Measurements from ENCODE around the gene FKBP9. TPM values are rescaled to one million over a fixed set of nuclear protein-coding genes. Genes with fewer than 3 reads are reported as not detected.
A peak's percentile ranks its signal among the peaks of the same experiment; 100 is the strongest.

The FKBP9 gene, protein sequence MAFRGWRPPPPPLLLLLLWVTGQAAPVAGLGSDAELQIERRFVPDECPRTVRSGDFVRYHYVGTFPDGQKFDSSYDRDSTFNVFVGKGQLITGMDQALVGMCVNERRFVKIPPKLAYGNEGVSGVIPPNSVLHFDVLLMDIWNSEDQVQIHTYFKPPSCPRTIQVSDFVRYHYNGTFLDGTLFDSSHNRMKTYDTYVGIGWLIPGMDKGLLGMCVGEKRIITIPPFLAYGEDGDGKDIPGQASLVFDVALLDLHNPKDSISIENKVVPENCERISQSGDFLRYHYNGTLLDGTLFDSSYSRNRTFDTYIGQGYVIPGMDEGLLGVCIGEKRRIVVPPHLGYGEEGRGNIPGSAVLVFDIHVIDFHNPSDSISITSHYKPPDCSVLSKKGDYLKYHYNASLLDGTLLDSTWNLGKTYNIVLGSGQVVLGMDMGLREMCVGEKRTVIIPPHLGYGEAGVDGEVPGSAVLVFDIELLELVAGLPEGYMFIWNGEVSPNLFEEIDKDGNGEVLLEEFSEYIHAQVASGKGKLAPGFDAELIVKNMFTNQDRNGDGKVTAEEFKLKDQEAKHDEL
- total RNA-seq (10 to 100 TPM; 23.2 to 42.6 (median 33.8) TPM), polyA plus RNA-seq (10 to 100 TPM; 10.6 to 22.1 (median 15.1) TPM)
- long read RNA-seq, donor 1, transcript FKBP9-201 (10 exons, 3,462 nt) = major isoform, 27 of 30 reads
- long read RNA-seq, donor 1, partial matches to known transcripts = 2 of 30 reads
- long read RNA-seq, donor 1, other reads (novel, unspliced or antisense) = 1 of 30 reads
- long read RNA-seq, donor 2, transcript FKBP9-201 (10 exons, 3,462 nt) = major isoform, 55 of 64 reads
- long read RNA-seq, donor 2, partial matches to known transcripts = 5 of 64 reads
- long read RNA-seq, donor 2, other reads (novel, unspliced or antisense) = 3 of 64 reads

DNA sequence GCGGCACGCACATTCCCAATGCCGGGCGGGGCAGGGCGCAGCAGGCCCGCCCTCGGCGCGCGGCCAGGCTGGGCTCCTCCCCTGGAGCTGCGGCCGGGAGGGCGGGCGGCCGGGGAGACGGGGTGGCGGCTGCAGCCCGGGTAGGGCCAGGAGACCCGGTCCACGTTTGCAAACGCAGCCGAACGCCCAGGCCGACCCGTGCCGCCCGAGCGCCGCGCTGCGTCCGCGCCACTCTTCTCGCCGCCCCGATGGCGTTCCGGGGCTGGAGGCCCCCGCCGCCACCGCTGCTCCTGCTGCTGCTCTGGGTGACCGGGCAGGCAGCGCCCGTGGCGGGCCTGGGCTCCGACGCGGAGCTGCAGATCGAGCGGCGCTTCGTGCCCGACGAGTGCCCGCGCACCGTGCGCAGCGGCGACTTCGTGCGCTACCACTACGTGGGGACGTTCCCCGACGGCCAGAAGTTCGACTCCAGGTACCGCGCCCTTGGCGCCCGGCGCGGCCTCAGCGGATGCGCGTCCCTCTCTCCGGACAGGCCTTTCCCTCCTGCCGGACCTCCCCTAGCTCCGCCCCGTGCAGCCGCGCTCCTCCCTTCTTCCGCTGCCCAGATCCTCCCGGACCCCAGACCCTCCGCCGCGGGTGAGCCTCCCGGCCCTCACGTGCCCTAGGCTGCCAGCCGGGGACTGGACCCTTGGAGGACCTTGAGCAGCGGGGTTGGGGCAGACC lies at the start of gene FKBP9:
Gene FKBP9 (plus strand): TSS at position 115 of the 720 bp plus-strand sequence. CDS start 134 bp downstream, at position 249.
- 0 to 1% (median 1%) methylated on average over 60 to 91 of the region's 91 CpGs for WGBS, 3 donors
- Histone ChIP-seq H3K4me3 (peak within 1 kb of the TSS; percentile 94), H3K36me3 (ENCODE audit: insufficient read depth in 1 of 2, low read depth in 1 of 2) (no peaks in the 10 kb centered on the region), H3K9me3 (no peaks in the 10 kb centered on the region), H3K27me3 (ENCODE audit: insufficient read depth in 3 of 3, low read length in 2 of 3) (no peaks in the 10 kb centered on the region), H3K27ac (peak within 1 kb of the TSS; percentile 89), H3K4me1 (peaks cover 15% of the 10 kb centered on the region)
- DNase-seq = peak; percentile 91 to 95
- TF ChIP-seq, protein P1, sequence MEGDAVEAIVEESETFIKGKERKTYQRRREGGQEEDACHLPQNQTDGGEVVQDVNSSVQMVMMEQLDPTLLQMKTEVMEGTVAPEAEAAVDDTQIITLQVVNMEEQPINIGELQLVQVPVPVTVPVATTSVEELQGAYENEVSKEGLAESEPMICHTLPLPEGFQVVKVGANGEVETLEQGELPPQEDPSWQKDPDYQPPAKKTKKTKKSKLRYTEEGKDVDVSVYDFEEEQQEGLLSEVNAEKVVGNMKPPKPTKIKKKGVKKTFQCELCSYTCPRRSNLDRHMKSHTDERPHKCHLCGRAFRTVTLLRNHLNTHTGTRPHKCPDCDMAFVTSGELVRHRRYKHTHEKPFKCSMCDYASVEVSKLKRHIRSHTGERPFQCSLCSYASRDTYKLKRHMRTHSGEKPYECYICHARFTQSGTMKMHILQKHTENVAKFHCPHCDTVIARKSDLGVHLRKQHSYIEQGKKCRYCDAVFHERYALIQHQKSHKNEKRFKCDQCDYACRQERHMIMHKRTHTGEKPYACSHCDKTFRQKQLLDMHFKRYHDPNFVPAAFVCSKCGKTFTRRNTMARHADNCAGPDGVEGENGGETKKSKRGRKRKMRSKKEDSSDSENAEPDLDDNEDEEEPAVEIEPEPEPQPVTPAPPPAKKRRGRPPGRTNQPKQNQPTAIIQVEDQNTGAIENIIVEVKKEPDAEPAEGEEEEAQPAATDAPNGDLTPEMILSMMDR (IDR thresholded peaks at IDR 0.05) = no peak
- intact Hi-C loops (cut with DNase I) = loop anchor here in 1 of 2 donors (5.0 kb wide), 2 partner anchors 80 to 465 kb away; partner anchors contain the start of gene LSM5
- peak; percentile 92 to 95 (median 94) for ATAC-seq

DNA sequence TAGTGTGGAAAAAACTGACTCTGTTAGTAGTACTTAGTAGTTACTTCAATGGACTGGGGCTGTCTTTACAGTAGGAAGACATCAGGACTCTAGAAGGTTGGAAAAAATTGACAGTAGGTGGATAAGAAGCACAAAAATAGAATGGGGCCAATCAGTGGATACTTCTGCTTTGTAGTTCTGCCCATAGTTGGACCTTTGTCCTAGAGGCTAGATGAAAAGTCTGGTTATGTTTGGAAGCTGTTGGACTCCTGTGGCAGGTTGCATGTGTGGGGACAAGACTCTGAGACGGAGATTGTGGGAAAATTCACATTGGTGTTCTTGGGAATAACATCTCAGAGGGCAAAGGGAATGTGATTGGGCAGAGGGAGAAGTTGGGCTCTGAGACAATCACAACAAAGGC lies 47.0 kb upstream of the FKBP9 start:
- H3K36me3 ChIP-seq (ENCODE audit: insufficient read depth in 1 of 2, low read depth in 1 of 2) = peaks cover 0 to 15% of the 10 kb centered on the region in 2 donors
- TF ChIP-seq, protein P1 (IDR thresholded peaks at IDR 0.05) = no peak
- H3K9me3 ChIP-seq = no peaks in the 10 kb centered on the region
- intact Hi-C loops (cut with DNase I) = no loop called here
- ATAC-seq (no peak), DNase-seq (no peak)
- no peak overlapping the region for H3K4me3 ChIP-seq
- H3K27me3 ChIP-seq (ENCODE audit: insufficient read depth in 3 of 3, low read length in 2 of 3) = no peaks in the 10 kb centered on the region
- WGBS, 3 donors = 70 to 93% (median 81%) methylated on average over 1 of the region's 1 CpG
- no peaks in the 10 kb centered on the region for H3K4me1 ChIP-seq
- H3K27ac ChIP-seq = no peak overlapping the region

DNA sequence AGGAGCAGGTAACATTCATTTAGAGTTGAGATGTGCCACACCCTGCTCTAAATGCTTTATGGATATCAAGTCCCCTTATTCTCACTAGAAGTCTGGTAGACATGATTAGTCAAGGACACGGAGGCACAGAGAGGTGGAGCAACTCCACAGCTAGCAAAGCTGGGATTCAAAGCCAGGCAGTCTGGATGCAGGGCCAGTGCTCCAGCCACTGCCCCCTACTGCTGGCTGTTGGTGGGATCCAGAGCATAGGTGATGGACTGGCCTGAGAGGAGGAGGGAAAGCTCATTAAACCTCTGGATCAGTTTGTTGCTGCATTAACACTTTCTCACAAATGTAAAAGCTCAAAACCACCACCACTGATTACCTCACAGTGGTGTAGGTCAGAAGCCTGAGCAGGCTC lies 43.1 kb upstream of the FKBP9 start:
- Histone ChIP-seq H3K36me3 (ENCODE audit: insufficient read depth in 1 of 2, low read depth in 1 of 2) (peaks cover 9 to 52% of the 10 kb centered on the region in 2 donors), H3K27me3 (ENCODE audit: insufficient read depth in 3 of 3, low read length in 2 of 3) (no peaks in the 10 kb centered on the region), H3K9me3 (no peaks in the 10 kb centered on the region), H3K4me1 (no peaks in the 10 kb centered on the region), H3K4me3 (no peak overlapping the region), H3K27ac (no peak overlapping the region)
- TF ChIP-seq, protein P1 (IDR thresholded peaks at IDR 0.05) = no peak
- DNase-seq = no peak
- WGBS, 3 donors = 61 to 92% (median 86%) methylated on average over 1 of the region's 1 CpG
- peak in 1 of 4 donors; percentile 50 for ATAC-seq
- intact Hi-C loops (cut with DNase I) = no loop called here

DNA sequence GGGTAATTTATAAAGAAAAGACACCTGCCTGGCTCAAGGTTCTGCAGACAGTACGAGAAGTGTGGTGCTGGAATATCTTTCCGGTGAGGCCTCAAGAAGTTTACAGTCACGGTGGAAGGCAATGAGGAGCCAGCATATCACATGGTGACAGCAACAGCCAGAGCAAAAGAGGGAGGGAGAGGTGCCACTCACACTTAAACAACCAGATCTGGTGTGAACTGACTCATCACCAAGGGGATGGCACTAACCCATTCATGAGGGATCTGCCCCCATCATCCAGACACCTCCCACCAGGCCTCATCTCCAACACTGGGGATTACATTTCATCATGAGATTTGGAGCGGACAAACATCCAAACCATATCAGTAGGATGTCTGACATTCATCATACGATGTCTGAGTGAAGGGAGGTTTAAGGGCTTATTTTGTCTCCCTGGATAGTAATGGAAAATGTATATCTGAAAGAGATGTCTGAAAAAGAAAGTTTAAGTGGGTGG lies 42.2 kb upstream of the FKBP9 start:
- H3K27ac ChIP-seq = no peak overlapping the region
- H3K27me3 ChIP-seq (ENCODE audit: insufficient read depth in 3 of 3, low read length in 2 of 3) = no peaks in the 10 kb centered on the region
- no peaks in the 10 kb centered on the region for H3K9me3 ChIP-seq
- ATAC-seq (peak in 1 of 4 donors; percentile 37), DNase-seq (no peak)
- H3K4me1 ChIP-seq = no peaks in the 10 kb centered on the region
- intact Hi-C loops (cut with DNase I) = no loop called here
- no peak overlapping the region for H3K4me3 ChIP-seq
- H3K36me3 ChIP-seq (ENCODE audit: insufficient read depth in 1 of 2, low read depth in 1 of 2) = peaks cover 9 to 61% of the 10 kb centered on the region in 2 donors
- WGBS, 3 donors = 86 to 94% (median 88%) methylated on average over 5 of the region's 5 CpGs
- TF ChIP-seq, protein P1 (IDR thresholded peaks at IDR 0.05) = no peak
